NCI-H2081 (cell line): ENCODE results near the gene CYB5R3.
"Not testable (repeated sequence)": the region's sequence is repeated elsewhere in the genome, so short reads cannot be mapped to it uniquely, and the experiment has no call there.

Source experiments
- DNase-seq, 2 experiments: peaks; one replicate each; lab custom pipeline; 2025; lab: John Stamatoyannopoulos, UW

Gene CYB5R3

GRCh38 chr22:42596863-42597530 lies 52.2 kb downstream of the CYB5R3 start:
- DNase-seq, result no peak

GRCh38 chr22:42596336-42596735 lies 52.9 kb downstream of the CYB5R3 start:
- no peak for DNase-seq

- no peak for DNase-seq
Measured at GRCh38 chr22:42595434-42595833, 53.8 kb downstream of the CYB5R3 start.

- DNase-seq, result no peak
Measured at GRCh38 chr22:42591987-42592386, 57.2 kb downstream of the CYB5R3 start.

- DNase-seq, result no peak
Measured at GRCh38 chr22:42587588-42588175, 61.5 kb downstream of the CYB5R3 start.

GRCh38 chr22:42586381-42586780 lies 62.8 kb downstream of the CYB5R3 start:
- DNase-seq, result no peak

- DNase-seq, result no peak
Measured at GRCh38 chr22:42585096-42585495, 64.1 kb downstream of the CYB5R3 start.

- no peak for DNase-seq
Measured at GRCh38 chr22:42584364-42584940, 64.7 kb downstream of the CYB5R3 start.

GRCh38 chr22:42582987-42583386 lies 66.2 kb downstream of the CYB5R3 start:
- DNase-seq, result no peak

GRCh38 chr22:42581762-42582716 lies 67.2 kb downstream of the CYB5R3 start:
- DNase-seq, result peak; percentile 54 to 72

- not testable (repeated sequence) for DNase-seq
Measured at GRCh38 chr22:42581194-42581761, 67.9 kb downstream of the CYB5R3 start.

- DNase-seq, result not testable (repeated sequence)
Measured at GRCh38 chr22:42580040-42580439, 69.2 kb downstream of the CYB5R3 start.

- no peak for DNase-seq
Measured at GRCh38 chr22:42577623-42578240, 71.5 kb downstream of the CYB5R3 start.

- not testable (repeated sequence) for DNase-seq
Measured at GRCh38 chr22:42577141-42577540, 72.1 kb downstream of the CYB5R3 start.

GRCh38 chr22:42575996-42576574 lies 73.1 kb downstream of the CYB5R3 start:
- not testable (repeated sequence) for DNase-seq

- not testable (repeated sequence) for DNase-seq
Measured at GRCh38 chr22:42574468-42574867, 74.7 kb downstream of the CYB5R3 start.

- DNase-seq, result not testable (repeated sequence)
Measured at GRCh38 chr22:42574046-42574445, 75.1 kb downstream of the CYB5R3 start.

GRCh38 chr22:42571068-42571467 lies 78.1 kb downstream of the CYB5R3 start:
- DNase-seq, result not testable (repeated sequence)

- DNase-seq, result not testable (repeated sequence)
Measured at GRCh38 chr22:42570580-42570979, 78.6 kb downstream of the CYB5R3 start.

GRCh38 chr22:42567950-42568349 lies 81.2 kb downstream of the CYB5R3 start:
- not testable (repeated sequence) for DNase-seq
